Measurements from ENCODE around the gene CLPTM1.

CLPTM1 gene

DNA sequence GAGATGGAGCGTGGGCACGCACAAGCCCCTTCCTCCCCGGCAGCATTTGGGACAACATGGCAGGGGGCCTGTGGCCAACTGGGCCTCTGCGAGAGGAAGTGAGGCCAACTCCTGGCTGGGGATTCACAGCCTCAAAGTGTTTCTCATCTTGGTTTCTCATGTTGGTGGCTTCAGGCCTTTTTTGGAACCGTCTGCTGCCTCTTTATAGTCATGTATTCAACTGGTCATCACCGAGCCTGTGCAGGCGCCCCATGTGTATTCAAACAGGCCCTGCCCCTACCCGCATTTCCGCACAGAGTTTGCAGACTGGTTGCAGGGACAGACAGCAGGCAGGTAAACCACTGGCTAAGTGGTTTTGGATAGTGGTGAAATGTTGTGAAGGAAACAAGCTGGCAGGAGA is 28.8 kb downstream of the CLPTM1 start:
- Histone ChIP-seq H2BK120ac (ENCODE audit: insufficient read depth, low read length, poor library complexity) (no peak overlapping the region), H2AK5ac (ENCODE audit: low read length) (no peak overlapping the region), H3K14ac (ENCODE audit: low read length) (no peak overlapping the region), H4K8ac (ENCODE audit: low read depth, low read length) (no peak overlapping the region), H3K18ac (ENCODE audit: low read length) (no peak overlapping the region), H3K4me2 (ENCODE audit: low read length) (no peak overlapping the region), H4K12ac (ENCODE audit: low read depth, low read length) (no peak overlapping the region), H2BK5ac (ENCODE audit: low read depth, low read length, poor library complexity) (no peak overlapping the region), H3K79me2 (ENCODE audit: control insufficient read depth, insufficient read depth, low read length, poor library complexity) (no peaks in the 10 kb centered on the region), H3K36me3 (ENCODE audit: control insufficient read depth in 1 of 2, insufficient read depth in 2 of 2, low read length in 2 of 2) (peaks cover 66 to 78% of the 10 kb centered on the region in 2 experiments), H3K9me3 (ENCODE audit: insufficient read depth, low read depth, low read length) (no peaks in the 10 kb centered on the region), H2BK12ac (ENCODE audit: low read length) (no peak overlapping the region), H3K9ac (ENCODE audit: low read length) (no peak overlapping the region), H3K23ac (ENCODE audit: low read length) (no peak overlapping the region), H3K4me3 (ENCODE audit: low read depth, low read length) (no peak overlapping the region), H3K4ac (ENCODE audit: low read depth, low read length) (no peak overlapping the region), H3K27ac (ENCODE audit: low read depth, low read length) (no peak overlapping the region), H3K27me3 (ENCODE audit: insufficient read depth, low read length) (no peaks in the 10 kb centered on the region), H3K4me1 (ENCODE audit: control insufficient read depth in 1 of 2, insufficient read depth in 2 of 2, low read length in 2 of 2) (no peaks in the 10 kb centered on the region), H4K91ac (ENCODE audit: low read depth, low read length) (no peak overlapping the region), H2AFZ (ENCODE audit: insufficient read depth, low read length, poor library complexity) (no peak overlapping the region), H3K79me1 (ENCODE audit: low read length) (no peaks in the 10 kb centered on the region)
- peak; percentile 21 to 58 for DNase-seq
- no CpG with 5 or more reads among the region's 9 CpGs for WGBS (ENCODE audit: extremely low coverage, insufficient coverage, insufficient read length)

DNA sequence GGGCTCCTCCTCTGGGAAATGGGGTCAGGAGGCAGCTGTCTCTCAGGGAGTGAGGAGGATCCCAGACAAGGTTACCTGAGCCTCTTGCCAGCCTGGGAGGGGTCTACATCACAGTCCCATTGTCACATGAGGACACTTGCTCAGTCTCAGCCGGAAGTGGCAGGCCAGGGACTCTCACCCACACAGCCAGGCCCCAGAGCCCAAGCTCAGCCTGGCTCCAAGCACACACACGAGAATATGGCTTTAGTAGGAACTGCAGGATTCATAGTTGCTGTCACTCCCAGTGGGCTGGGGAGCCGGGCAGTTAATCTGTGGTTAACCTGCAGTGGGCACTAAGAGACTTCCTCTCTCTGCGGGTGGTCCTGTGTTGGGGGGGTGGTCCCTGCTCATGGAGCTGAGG is 30.3 kb downstream of the CLPTM1 start:
- Histone ChIP-seq H3K18ac (ENCODE audit: low read length) (no peak overlapping the region), H3K79me2 (ENCODE audit: control insufficient read depth, insufficient read depth, low read length, poor library complexity) (no peaks in the 10 kb centered on the region), H3K79me1 (ENCODE audit: low read length) (no peaks in the 10 kb centered on the region), H2BK5ac (ENCODE audit: low read depth, low read length, poor library complexity) (no peak overlapping the region), H2BK12ac (ENCODE audit: low read length) (no peak overlapping the region), H2AFZ (ENCODE audit: insufficient read depth, low read length, poor library complexity) (no peak overlapping the region), H3K4ac (ENCODE audit: low read depth, low read length) (no peak overlapping the region), H3K23ac (ENCODE audit: low read length) (no peak overlapping the region), H3K36me3 (ENCODE audit: control insufficient read depth in 1 of 2, insufficient read depth in 2 of 2, low read length in 2 of 2) (peaks cover 68 to 83% of the 10 kb centered on the region in 2 experiments), H3K4me1 (ENCODE audit: control insufficient read depth in 1 of 2, insufficient read depth in 2 of 2, low read length in 2 of 2) (no peaks in the 10 kb centered on the region), H3K4me3 (ENCODE audit: low read depth, low read length) (no peak overlapping the region), H4K12ac (ENCODE audit: low read depth, low read length) (no peak overlapping the region), H2AK5ac (ENCODE audit: low read length) (no peak overlapping the region), H3K14ac (ENCODE audit: low read length) (no peak overlapping the region), H3K9ac (ENCODE audit: low read length) (no peak overlapping the region), H4K8ac (ENCODE audit: low read depth, low read length) (no peak overlapping the region), H3K27me3 (ENCODE audit: insufficient read depth, low read length) (no peaks in the 10 kb centered on the region), H2BK120ac (ENCODE audit: insufficient read depth, low read length, poor library complexity) (no peak overlapping the region), H3K9me3 (ENCODE audit: insufficient read depth, low read depth, low read length) (no peaks in the 10 kb centered on the region), H3K27ac (ENCODE audit: low read depth, low read length) (no peak overlapping the region), H4K91ac (ENCODE audit: low read depth, low read length) (no peak overlapping the region), H3K4me2 (ENCODE audit: low read length) (no peak overlapping the region)
- no peak for DNase-seq
- WGBS (ENCODE audit: extremely low coverage, insufficient coverage, insufficient read length), result no CpG with 5 or more reads among the region's 4 CpGs

GRCh38 chr19:44986389-44986788 is 31.2 kb downstream of the CLPTM1 start:
- Histone ChIP-seq H2BK12ac (ENCODE audit: low read length) (no peak overlapping the region), H3K4me1 (ENCODE audit: control insufficient read depth in 1 of 2, insufficient read depth in 2 of 2, low read length in 2 of 2) (no peaks in the 10 kb centered on the region), H3K4me3 (ENCODE audit: low read depth, low read length) (no peak overlapping the region), H3K18ac (ENCODE audit: low read length) (no peak overlapping the region), H4K12ac (ENCODE audit: low read depth, low read length) (no peak overlapping the region), H3K9ac (ENCODE audit: low read length) (no peak overlapping the region), H3K79me1 (ENCODE audit: low read length) (no peaks in the 10 kb centered on the region), H3K4me2 (ENCODE audit: low read length) (no peak overlapping the region), H3K14ac (ENCODE audit: low read length) (no peak overlapping the region), H2AK5ac (ENCODE audit: low read length) (no peak overlapping the region), H2AFZ (ENCODE audit: insufficient read depth, low read length, poor library complexity) (no peak overlapping the region), H3K79me2 (ENCODE audit: control insufficient read depth, insufficient read depth, low read length, poor library complexity) (no peaks in the 10 kb centered on the region), H3K27ac (ENCODE audit: low read depth, low read length) (no peak overlapping the region), H3K36me3 (ENCODE audit: control insufficient read depth in 1 of 2, insufficient read depth in 2 of 2, low read length in 2 of 2) (peaks cover 78 to 88% of the 10 kb centered on the region in 2 experiments), H4K91ac (ENCODE audit: low read depth, low read length) (no peak overlapping the region), H4K8ac (ENCODE audit: low read depth, low read length) (no peak overlapping the region), H3K4ac (ENCODE audit: low read depth, low read length) (no peak overlapping the region), H3K23ac (ENCODE audit: low read length) (no peak overlapping the region), H2BK120ac (ENCODE audit: insufficient read depth, low read length, poor library complexity) (no peak overlapping the region), H3K27me3 (ENCODE audit: insufficient read depth, low read length) (no peaks in the 10 kb centered on the region), H3K9me3 (ENCODE audit: insufficient read depth, low read depth, low read length) (no peaks in the 10 kb centered on the region), H2BK5ac (ENCODE audit: low read depth, low read length, poor library complexity) (no peak overlapping the region)
- no CpG with 5 or more reads among the region's 7 CpGs for WGBS (ENCODE audit: extremely low coverage, insufficient coverage, insufficient read length)
- no peak for DNase-seq

- Histone ChIP-seq H3K36me3 (ENCODE audit: control insufficient read depth in 1 of 2, insufficient read depth in 2 of 2, low read length in 2 of 2) (peaks cover 82 to 89% of the 10 kb centered on the region in 2 experiments), H3K4me1 (ENCODE audit: control insufficient read depth in 1 of 2, insufficient read depth in 2 of 2, low read length in 2 of 2) (no peaks in the 10 kb centered on the region), H4K12ac (ENCODE audit: low read depth, low read length) (no peak overlapping the region), H3K9me3 (ENCODE audit: insufficient read depth, low read depth, low read length) (no peaks in the 10 kb centered on the region), H3K18ac (ENCODE audit: low read length) (no peak overlapping the region), H3K9ac (ENCODE audit: low read length) (no peak overlapping the region), H3K23ac (ENCODE audit: low read length) (no peak overlapping the region), H3K4ac (ENCODE audit: low read depth, low read length) (no peak overlapping the region), H3K27ac (ENCODE audit: low read depth, low read length) (no peak overlapping the region), H3K14ac (ENCODE audit: low read length) (no peak overlapping the region), H2BK120ac (ENCODE audit: insufficient read depth, low read length, poor library complexity) (no peak overlapping the region), H4K91ac (ENCODE audit: low read depth, low read length) (no peak overlapping the region), H3K4me3 (ENCODE audit: low read depth, low read length) (no peak overlapping the region), H2AFZ (ENCODE audit: insufficient read depth, low read length, poor library complexity) (no peak overlapping the region), H2AK5ac (ENCODE audit: low read length) (no peak overlapping the region), H3K4me2 (ENCODE audit: low read length) (no peak overlapping the region), H3K79me1 (ENCODE audit: low read length) (no peaks in the 10 kb centered on the region), H3K27me3 (ENCODE audit: insufficient read depth, low read length) (no peaks in the 10 kb centered on the region), H3K79me2 (ENCODE audit: control insufficient read depth, insufficient read depth, low read length, poor library complexity) (no peaks in the 10 kb centered on the region), H2BK12ac (ENCODE audit: low read length) (no peak overlapping the region), H4K8ac (ENCODE audit: low read depth, low read length) (no peak overlapping the region), H2BK5ac (ENCODE audit: low read depth, low read length, poor library complexity) (no peak overlapping the region)
- DNase-seq, result no peak
- WGBS (ENCODE audit: extremely low coverage, insufficient coverage, insufficient read length), result no CpG with 5 or more reads among the region's 20 CpGs
These were observed 32.0 kb downstream of the CLPTM1 start for GRCh38 chr19:44987148-44987675.
